HCT116 (cell line): ENCODE data around the gene ANO10. TPM values are rescaled to one million over a fixed set of nuclear protein-coding genes. Genes with fewer than 3 reads are reported as not detected.

Source experiments
- ATAC-seq: fragments of 200-7000 bp; cut with Tn5 transposase; 2 replicates; pipeline ENCODE4 v1.9.1; 2020; ENCODE audit warnings: mild to moderate bottlenecking, moderate library complexity
- BruUV-seq: library from RNA; stranded (reverse); fragments of 400-500 nt; replicated peaks from 2 replicates; lab custom pipeline; 2021; lab: Mats Ljungman, UMichigan
- CTCF ChIA-PET: fragments of 300-600 bp; sonication (Branson Sonifier 250); formaldehyde crosslinking; loops from one replicate; lab custom pipeline; 2021; ENCODE audit warnings: antibody characterized with exemption; lab: Charles Lee
- POLR2A ChIA-PET: fragments of 300-600, 350-600 bp; sonication (Branson Sonifier 250); formaldehyde crosslinking; loops from one replicate; lab custom pipeline; 2021; ENCODE audit warnings: antibody characterized with exemption; lab: Charles Lee
- RAD21 ChIA-PET, 2 experiments: fragments of 300-600 bp; sonication (Branson Sonifier 250); formaldehyde crosslinking; loops; one replicate each; lab custom pipeline; 2023; ENCODE audit warnings: low total read pairs in 2 of 2; ENCODE audit not compliant: uncharacterized antibody in 2 of 2, unreplicated experiment in 2 of 2, low non-redundant PET in 1 of 2; lab: Charles Lee
- DNase-seq: peaks from one replicate; pipeline ENCODE4 v3.0.0-alpha.2; 2010; ENCODE audit warnings: low read depth, low spot score
- H2AFZ ChIP-seq: fragments of 200-600 bp; shearing (Covaris generic), sonication (generic); 2 replicates; pipeline ENCODE4 v1.6.1; 2017; ENCODE audit warnings: low read depth, mixed run types, mixed read lengths, antibody characterized with exemption, low read length; ENCODE audit not compliant: poor library complexity, severe bottlenecking
- H3K27ac ChIP-seq: 2 replicates; pipeline ENCODE4 v1.5.1; 2012; ENCODE audit warnings: low read depth, low read length
- H3K27me3 ChIP-seq: fragments of 200-600 bp; sonication (generic); 2 replicates; pipeline ENCODE4 v1.6.1; 2016; ENCODE audit warnings: mixed run types, low read length, mixed read lengths; ENCODE audit not compliant: insufficient read depth
- H3K36me3 ChIP-seq, 2 experiments: fragments of 200-500 bp in 1 of 2; fragments of 200-600 bp in 1 of 2; sonication (Bioruptor generic) in 1 of 2; sonication (generic) in 1 of 2; 2 replicates each; pipeline versions ENCODE4 v1.5.1 to v1.6.1; 2014 to 2016; ENCODE audit warnings: low read length in 2 of 2, inconsistent platforms in 1 of 2, mixed read lengths in 1 of 2, mixed run types in 1 of 2; ENCODE audit not compliant: insufficient read depth in 2 of 2, control insufficient read depth in 1 of 2
- H3K4me1 ChIP-seq, 2 experiments: fragments of 200-600 bp in 1 of 2; sonication (generic) in 1 of 2; 2 replicates each; pipeline versions ENCODE4 v1.5.1 to v1.6.1; 2012 to 2017; ENCODE audit warnings: low read length in 2 of 2, inconsistent platforms in 1 of 2, mild to moderate bottlenecking in 1 of 2, mixed read lengths in 1 of 2, mixed run types in 1 of 2, moderate library complexity in 1 of 2; ENCODE audit not compliant: insufficient read depth in 2 of 2, control insufficient read depth in 1 of 2
- H3K4me2 ChIP-seq: fragments of 200-600 bp; sonication (generic); 2 replicates; pipeline ENCODE4 v1.6.1; 2017; ENCODE audit warnings: mixed run types, low read length, mixed read lengths
- H3K4me3 ChIP-seq, 2 experiments: fragments of 200-600 bp in 1 of 2; sonication (generic) in 1 of 2; replicated peaks in 1 of 2; 2 replicates each; pipeline ENCODE4 v1.5.1; 2011 to 2016; ENCODE audit warnings: low read length in 2 of 2, control low read depth in 1 of 2, low read depth in 1 of 2, mild to moderate bottlenecking in 1 of 2, mixed read lengths in 1 of 2, mixed run types in 1 of 2
- H3K79me2 ChIP-seq: fragments of 200-600 bp; sonication (generic); 2 replicates; pipeline ENCODE4 v1.6.1; 2017; ENCODE audit warnings: mild to moderate bottlenecking, mixed run types, low read length, moderate library complexity, mixed read lengths; ENCODE audit not compliant: insufficient read depth
- H3K9ac ChIP-seq: fragments of 200-600 bp; sonication (generic); 2 replicates; pipeline ENCODE4 v1.6.1; 2016; ENCODE audit warnings: low read length, mixed read lengths
- H3K9me2 ChIP-seq: fragments of 200-600 bp; sonication (generic), shearing (Covaris generic); 2 replicates; pipeline ENCODE4 v1.6.1; 2017; ENCODE audit warnings: mixed run types, mild to moderate bottlenecking, moderate library complexity; ENCODE audit not compliant: insufficient read depth
- H3K9me3 ChIP-seq, 2 experiments: fragments of 200-500 bp in 1 of 2; fragments of 200-600 bp in 1 of 2; sonication (Bioruptor generic) in 1 of 2; sonication (generic) in 1 of 2; 2 replicates each; pipeline ENCODE4 v1.6.1; 2014 to 2017; ENCODE audit warnings: low read length in 2 of 2, mixed read lengths in 2 of 2, inconsistent platforms in 1 of 2, low read depth in 1 of 2, mild to moderate bottlenecking in 1 of 2, mixed run types in 1 of 2, moderate library complexity in 1 of 2; ENCODE audit not compliant: control insufficient read depth in 1 of 2, insufficient read depth in 1 of 2
- H4K20me1 ChIP-seq: fragments of 200-600 bp; sonication (generic), shearing (Covaris generic); 2 replicates; pipeline ENCODE4 v1.6.1; 2017; ENCODE audit warnings: mixed run types, mild to moderate bottlenecking, moderate library complexity; ENCODE audit not compliant: insufficient read depth
- CBX3 ChIP-seq: IDR thresholded peaks from 2 replicates; pipeline ENCODE4 v1.6.1; 2012; ENCODE audit warnings: low read depth
- CEBPB ChIP-seq: IDR thresholded peaks from 2 replicates; pipeline ENCODE4 v1.6.1; 2012; ENCODE audit warnings: low read depth
- CTCF ChIP-seq, 3 experiments: fragments of 200-600 bp in 1 of 3; sonication (generic) in 1 of 3; IDR thresholded peaks in 2 of 3; conservative IDR thresholded peaks in 1 of 3; 2 replicates each; pipeline ENCODE4 v1.5.1; 2012 to 2017; ENCODE audit warnings: low read depth in 2 of 3, low read length in 2 of 3, antibody characterized with exemption in 1 of 3, borderline replicate concordance in 1 of 3, control low read depth in 1 of 3, mild to moderate bottlenecking in 1 of 3, mixed read lengths in 1 of 3, mixed run types in 1 of 3, moderate library complexity in 1 of 3; ENCODE audit not compliant: insufficient read depth in 1 of 3
- EGR1 ChIP-seq: IDR thresholded peaks from 2 replicates; pipeline ENCODE4 v1.6.1; 2012; ENCODE audit warnings: low read depth
- EZH2 ChIP-seq: fragments of 200-600 bp; sonication (generic); IDR thresholded peaks from 2 replicates; pipeline ENCODE4 v1.6.1; 2017; ENCODE audit warnings: antibody characterized with exemption, mixed run types
- FOSL1 ChIP-seq: IDR thresholded peaks from 2 replicates; pipeline ENCODE4 v1.6.1; 2012; ENCODE audit warnings: low read depth
- MAX ChIP-seq: IDR thresholded peaks from 2 replicates; pipeline ENCODE4 v1.6.1; 2012
- POLR2AphosphoS5 ChIP-seq: IDR thresholded peaks from 2 replicates; pipeline ENCODE4 v1.6.1; 2011; ENCODE audit warnings: mild to moderate bottlenecking, low read depth, low read length, moderate library complexity
- RAD21 ChIP-seq: IDR thresholded peaks from 2 replicates; pipeline ENCODE4 v1.6.1; 2012; ENCODE audit warnings: low read depth, mild to moderate bottlenecking
- REST ChIP-seq: IDR thresholded peaks from 2 replicates; pipeline ENCODE4 v1.6.1; 2012; ENCODE audit warnings: low read depth
- SRF ChIP-seq: IDR thresholded peaks from 2 replicates; pipeline ENCODE4 v1.6.1; 2012; ENCODE audit warnings: low read depth
- YY1 ChIP-seq: IDR thresholded peaks from 2 replicates; pipeline ENCODE4 v1.6.1; 2011; ENCODE audit warnings: low read length, low read depth, moderate library complexity, mild to moderate bottlenecking; ENCODE audit not compliant: insufficient replicate concordance; ENCODE audit errors: extremely low read depth
- intact Hi-C: fragments of 100-400 bp; cut with micrococcal nuclease; formaldehyde crosslinking; loops from 2 replicates; pipeline ENCODE4 v1.10.0; 2022
- total RNA-seq: library from RNA; stranded (reverse); gene quantifications from one replicate; pipeline ENCODE4 v1.2.1, GENCODE V29; 2021; ENCODE audit not compliant: unreplicated experiment

Gene ANO10
- total RNA-seq, 1 experiment from 2014 or later, result 13.3 TPM

GRCh38 chr3:43436507-43437140 lies 185.2 kb downstream of the ANO10 start:
- Histone ChIP-seq H3K4me2 (no peak overlapping the region), H3K4me1 (no peaks in the 10 kb centered on the region), H3K9me3 (no peaks in the 10 kb centered on the region), H3K27ac (no peak overlapping the region), H4K20me1 (no peaks in the 10 kb centered on the region), H2AFZ (no peak overlapping the region), H3K4me3 (no peak overlapping the region), H3K27me3 (no peaks in the 10 kb centered on the region), H3K79me2 (no peaks in the 10 kb centered on the region), H3K36me3 (no peaks in the 10 kb centered on the region), H3K9ac (no peak overlapping the region), H3K9me2 (no peaks in the 10 kb centered on the region)
- TF ChIP-seq FOSL1 (no peak), YY1 (no peak), EGR1 (no peak), RAD21 (no peak), CEBPB (no peak)
- CTCF ChIA-PET, result no interaction called here
- POLR2A ChIA-PET, result no interaction called here
- RAD21 ChIA-PET, result no interaction called here
- intact Hi-C loops, result no loop called here
- no peak for ATAC-seq
- no TSS peak for BruUV-seq
- DNase-seq, result no peak

- Histone ChIP-seq H3K9me3 (no peaks in the 10 kb centered on the region), H3K36me3 (no peaks in the 10 kb centered on the region), H3K4me2 (no peak overlapping the region), H4K20me1 (no peaks in the 10 kb centered on the region), H3K4me1 (no peaks in the 10 kb centered on the region), H3K4me3 (no peak overlapping the region), H3K27me3 (no peaks in the 10 kb centered on the region), H3K27ac (no peak overlapping the region), H3K79me2 (no peaks in the 10 kb centered on the region), H3K9ac (no peak overlapping the region), H3K9me2 (no peaks in the 10 kb centered on the region), H2AFZ (no peak overlapping the region)
- ChIA-PET RAD21 (no interaction called here), POLR2A (no interaction called here), CTCF (no interaction called here)
- BruUV-seq, result no TSS peak
- no peak for ATAC-seq
- no peak for DNase-seq
- intact Hi-C loops, result no loop called here
- no peak for TF ChIP-seq YY1
- TF ChIP-seq REST, result no peak
- TF ChIP-seq MAX, result no peak
- no peak for TF ChIP-seq EZH2
- no peak for TF ChIP-seq SRF
- TF ChIP-seq CBX3, result no peak
- no peak for TF ChIP-seq CTCF (IDR thresholded peaks at IDR 0.05 in 2 of 3, conservative IDR thresholded peaks at IDR 0.05 in 1 of 3; ENCODE audit: borderline replicate concordance in 1 of 3, insufficient read depth in 1 of 3, low read depth in 2 of 3, low read length in 2 of 3)
- TF ChIP-seq RAD21, result no peak
- no peak for TF ChIP-seq POLR2AphosphoS5
These were observed 186.1 kb downstream of the ANO10 start for GRCh38 chr3:43435706-43436105.
